GM12878 (cell line): ENCODE measurements around the gene OR2AT4. TPM values are rescaled to one million over a fixed set of nuclear protein-coding genes. Genes with fewer than 3 reads are reported as not detected.

Experiments
- ATAC-seq: fragments of 200-7000 bp; cut with Tn5 transposase; 3 replicates; pipeline ENCODE4 v1.9.1; 2020; ENCODE audit warnings: mild to moderate bottlenecking, moderate library complexity
- BruUV-seq: library from RNA; stranded (reverse); fragments of 400-500 nt; replicated peaks from 2 replicates; lab custom pipeline; 2021; lab: Mats Ljungman, UMichigan
- CTCF ChIA-PET: fragments of 300-600 bp; sonication (Branson Sonifier 250); formaldehyde crosslinking; extraction: SDS; loops from one replicate; lab custom pipeline; 2021; ENCODE audit warnings: inconsistent platforms; lab: Yijun Ruan, JAX
- POLR2A ChIA-PET: fragments of 350-600 bp; formaldehyde crosslinking; extraction: SDS; loops from one replicate; lab custom pipeline; 2021; ENCODE audit warnings: inconsistent platforms; lab: Charles Lee
- RAD21 ChIA-PET: fragments of 300-600 bp; sonication (Branson Sonifier 250); formaldehyde crosslinking; loops from one replicate; lab custom pipeline; 2023; ENCODE audit warnings: antibody characterized with exemption; ENCODE audit not compliant: unreplicated experiment; lab: Charles Lee
- SMC1A ChIA-PET: fragments of 300-600 bp; sonication (Branson Sonifier 250); formaldehyde crosslinking; loops from one replicate; lab custom pipeline; 2023; ENCODE audit not compliant: unreplicated experiment, uncharacterized antibody; lab: Charles Lee
- DNase-seq: peaks from one replicate; pipeline ENCODE4 v3.0.0-alpha.2; 2011; ENCODE audit warnings: low read depth, low spot score
- FAIRE-seq: peaks from 3 replicates; lab custom pipeline; 2011; peaks lifted over from hg19 to GRCh38; lab: Jason Lieb, UNC
- H2AFZ ChIP-seq: 2 replicates; pipeline ENCODE4 v1.6.0; 2011; ENCODE audit warnings: low read depth, low read length, control low read depth; ENCODE audit not compliant: control insufficient read depth
- H3K27ac ChIP-seq: 2 replicates; pipeline ENCODE4 v1.5.1; 2011; ENCODE audit warnings: control low read depth; ENCODE audit not compliant: control insufficient read depth, insufficient read depth
- H3K27me3 ChIP-seq, 2 experiments: replicated peaks in 1 of 2; 2 replicates each; pipeline versions ENCODE4 v1.6.0 to v1.6.1; 2011; ENCODE audit warnings: low read length in 1 of 2; ENCODE audit not compliant: control insufficient read depth in 2 of 2, insufficient read depth in 2 of 2
- H3K36me3 ChIP-seq, 2 experiments: 2 replicates each; pipeline ENCODE4 v1.5.1; 2011; ENCODE audit warnings: low read length in 1 of 2; ENCODE audit not compliant: control insufficient read depth in 2 of 2, insufficient read depth in 2 of 2
- H3K4me1 ChIP-seq: 2 replicates; pipeline ENCODE4 v1.6.1; 2011; ENCODE audit warnings: mild to moderate bottlenecking, low read length, moderate library complexity, mixed read lengths; ENCODE audit not compliant: control insufficient read depth, insufficient read depth
- H3K4me2 ChIP-seq: 2 replicates; pipeline ENCODE4 v1.6.0; 2011; ENCODE audit warnings: control low read depth; ENCODE audit not compliant: control insufficient read depth, insufficient read depth
- H3K4me3 ChIP-seq: fragments of 200-600 bp; sonication (generic); 2 replicates; pipeline ENCODE4 v1.5.1; 2016
- H3K79me2 ChIP-seq: 2 replicates; pipeline ENCODE4 v1.6.0; 2011; ENCODE audit warnings: low read length; ENCODE audit not compliant: control insufficient read depth, insufficient read depth
- H3K9ac ChIP-seq: 2 replicates; pipeline ENCODE4 v1.8.0; 2011; ENCODE audit warnings: low read length, control low read depth, mixed read lengths; ENCODE audit not compliant: control insufficient read depth, insufficient read depth
- H3K9me3 ChIP-seq: replicated peaks from 3 replicates; pipeline ENCODE4 v1.5.1; 2011; ENCODE audit warnings: mild to moderate bottlenecking, low read length; ENCODE audit not compliant: control insufficient read depth, insufficient read depth
- H4K20me1 ChIP-seq: 2 replicates; pipeline ENCODE4 v1.6.0; 2011; ENCODE audit not compliant: control insufficient read depth, insufficient read depth
- HDAC6 ChIP-seq: fragments of 200-600 bp; sonication (generic); IDR thresholded peaks from one replicate; pipeline ENCODE4 v1.8.0; 2017; ENCODE audit warnings: antibody characterized with exemption; ENCODE audit not compliant: unreplicated experiment
- RAD21 ChIP-seq: IDR thresholded peaks from 2 replicates; pipeline ENCODE4 v1.6.1; 2011; ENCODE audit warnings: mild to moderate bottlenecking, low read depth, low read length, moderate library complexity; ENCODE audit not compliant: insufficient read depth
- WGBS: methylation state at CpG from one replicate; pipeline ENCODE4 v1.1.6; 2016; ENCODE audit warnings: low lambda C conversion rate; ENCODE audit not compliant: insufficient replicate concordance, insufficient coverage; ENCODE audit errors: missing lambda C conversion rate; 5-methylcytosine and 5-hydroxymethylcytosine counted together
- in situ Hi-C: fragments of 300-500 bp; cut with MboI; formaldehyde crosslinking; loops from 9 replicates; pipeline ENCODE4 v1.14.3; 2018; ENCODE audit warnings: mixed read lengths
- intact Hi-C: fragments of 100-400 bp; cut with micrococcal nuclease; formaldehyde crosslinking; loops from one replicate; pipeline ENCODE4 v1.14.2; 2022; ENCODE audit not compliant: unreplicated experiment
- polyA plus RNA-seq, 11 experiments: library from polyadenylated mRNA; depleted of rRNA in 4 of 11; unstranded in 6 of 11; stranded (reverse) in 5 of 11; fragments of >200 nt; fragmentation: Nextera tagmentation in 4 of 11; fragmentation: Illumina TruSeq in 1 of 11; extraction: Ambion mirVana in 4 of 11; extraction: Trizol in 1 of 11; gene quantifications; 1 replicate in 1 of 11; 2 replicates in 10 of 11; pipeline versions ENCODE4 v1.2.1 to v1.2.3, GENCODE V29; 2011 to 2016; ENCODE audit warnings: inconsistent platforms in 2 of 11, missing spikeins in 2 of 11, low read depth in 1 of 11
- total RNA-seq, 4 experiments: library from RNA; depleted of rRNA in 3 of 4; stranded (reverse); fragments of >200 nt in 3 of 4; fragmentation: Illumina TruSeq in 1 of 4; extraction: Trizol in 1 of 4; gene quantifications; 2 replicates each; pipeline versions ENCODE4 v1.2.1 to v1.2.3, GENCODE V29; 2013 to 2021
- TF ChIP-seq, protein P1 (sequence below): fragments of 150-350 bp; IDR thresholded peaks from 2 replicates; pipeline ENCODE4 v1.6.1; 2014; ENCODE audit warnings: mild to moderate bottlenecking, low read depth, low read length

Gene OR2AT4
- total and polyA plus RNA-seq, 10 of the 15 experiments (the other 5 are each of a cell fraction or from before 2014, with no cell fraction given): 0.01 TPM; not detected in 9

DNA sequence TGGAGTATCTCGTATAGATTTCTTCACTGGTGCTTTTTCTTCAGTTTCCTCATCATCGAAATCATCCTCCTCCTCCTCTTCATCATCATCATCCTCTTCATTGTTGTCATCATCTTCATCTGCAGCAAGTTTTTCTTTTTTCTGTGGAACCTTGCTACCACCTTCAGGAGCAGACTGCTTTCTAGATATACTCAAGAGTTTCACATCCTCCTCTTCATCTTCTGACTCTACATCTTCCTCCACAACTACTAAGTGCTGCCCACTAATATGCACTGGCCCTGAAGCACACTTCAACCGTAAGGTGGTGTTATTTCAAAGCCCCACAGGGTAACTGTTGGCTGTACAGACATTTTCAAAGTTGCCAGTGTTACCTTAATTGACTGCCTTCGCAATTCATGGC, 17.1 kb downstream of the OR2AT4 start:
- FAIRE-seq (no peak), ATAC-seq (no peak), DNase-seq (no peak)
- Histone ChIP-seq H3K4me3 (no peak overlapping the region), H3K4me1 (no peaks in the 10 kb centered on the region), H3K27ac (no peak overlapping the region), H3K79me2 (no peaks in the 10 kb centered on the region), H2AFZ (no peak overlapping the region), H3K9ac (no peak overlapping the region), H3K9me3 (no peaks in the 10 kb centered on the region), H3K27me3 (no peaks in the 10 kb centered on the region), H3K4me2 (no peak overlapping the region), H4K20me1 (no peaks in the 10 kb centered on the region), H3K36me3 (no peaks in the 10 kb centered on the region)
- BruUV-seq: no TSS peak
- ChIA-PET RAD21 (no interaction called here), SMC1A (no interaction called here), CTCF (no interaction called here), POLR2A (no interaction called here)
- WGBS: 58% methylated on average over 4 of the region's 4 CpGs
- intact Hi-C loops (no loop called here), in situ Hi-C loops (no loop called here)
- TF ChIP-seq HDAC6 (no peak), RAD21 (0 out of 2 replicates have a peak, but pooled peaks have one; percentile 14)

DNA sequence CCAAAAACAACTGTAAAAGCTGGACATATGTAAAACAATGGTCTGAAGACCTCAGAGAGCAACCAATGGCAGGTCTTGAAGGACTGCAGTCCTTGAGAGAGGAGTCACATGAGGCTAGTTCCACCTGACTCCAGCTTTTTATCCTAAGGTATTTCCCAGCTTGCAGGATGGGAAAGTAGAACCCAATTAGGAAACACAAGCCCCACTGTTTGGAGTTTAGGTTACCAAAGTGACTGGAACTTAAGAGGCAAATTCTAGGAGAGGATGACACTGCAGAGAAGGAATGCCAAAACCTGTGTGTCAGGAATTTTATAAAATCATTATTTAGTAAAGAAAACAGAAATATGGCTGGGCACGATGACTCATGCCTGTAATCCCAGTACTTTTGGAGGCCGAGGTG, 18.4 kb downstream of the OR2AT4 start:
- no peak overlapping the region for H3K4me2 ChIP-seq
- H3K79me2 ChIP-seq: no peaks in the 10 kb centered on the region
- no peak for FAIRE-seq
- H4K20me1 ChIP-seq: no peaks in the 10 kb centered on the region
- no peaks in the 10 kb centered on the region for H3K27me3 ChIP-seq
- no peak overlapping the region for H3K4me3 ChIP-seq
- intact Hi-C loops (no loop called here), in situ Hi-C loops (no loop called here)
- H3K9ac ChIP-seq: no peak overlapping the region
- SMC1A ChIA-PET: no interaction called here
- H3K9me3 ChIP-seq: no peaks in the 10 kb centered on the region
- no peak overlapping the region for H3K27ac ChIP-seq
- no TSS peak for BruUV-seq
- H3K36me3 ChIP-seq: no peaks in the 10 kb centered on the region
- no peak for DNase-seq
- no peaks in the 10 kb centered on the region for H3K4me1 ChIP-seq
- RAD21 ChIA-PET: no interaction called here
- H2AFZ ChIP-seq: no peak overlapping the region
- WGBS: 44% methylated on average over 2 of the region's 2 CpGs
- TF ChIP-seq, protein P1, sequence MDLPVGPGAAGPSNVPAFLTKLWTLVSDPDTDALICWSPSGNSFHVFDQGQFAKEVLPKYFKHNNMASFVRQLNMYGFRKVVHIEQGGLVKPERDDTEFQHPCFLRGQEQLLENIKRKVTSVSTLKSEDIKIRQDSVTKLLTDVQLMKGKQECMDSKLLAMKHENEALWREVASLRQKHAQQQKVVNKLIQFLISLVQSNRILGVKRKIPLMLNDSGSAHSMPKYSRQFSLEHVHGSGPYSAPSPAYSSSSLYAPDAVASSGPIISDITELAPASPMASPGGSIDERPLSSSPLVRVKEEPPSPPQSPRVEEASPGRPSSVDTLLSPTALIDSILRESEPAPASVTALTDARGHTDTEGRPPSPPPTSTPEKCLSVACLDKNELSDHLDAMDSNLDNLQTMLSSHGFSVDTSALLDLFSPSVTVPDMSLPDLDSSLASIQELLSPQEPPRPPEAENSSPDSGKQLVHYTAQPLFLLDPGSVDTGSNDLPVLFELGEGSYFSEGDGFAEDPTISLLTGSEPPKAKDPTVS: no peak
- CTCF ChIA-PET: interaction anchor here (0.8 to 1.6 kb wide), 2 partner anchors 56 to 127 kb away, joined by 3 to 5 read pairs; no protein-coding TSS in a partner anchor
- POLR2A ChIA-PET: no interaction called here
- no peak for ATAC-seq
